NCI-H2196 treated with DMSO at 0.1 percent for 48 hours (cell line): ENCODE measurements around the gene CDIP1.
A peak's percentile ranks its signal among the peaks of the same experiment; 100 is the strongest.

Experiments used
- DNase-seq: peaks from one replicate; lab custom pipeline; 2025; ENCODE audit not compliant: unreplicated experiment; lab: John Stamatoyannopoulos, UW

The CDIP1 gene

GRCh38 chr16:4515611-4516233, 22.9 kb downstream of the CDIP1 start:
- DNase-seq: no peak

- DNase-seq: no peak
Measured at GRCh38 chr16:4514606-4515005, 24.0 kb downstream of the CDIP1 start.

- no peak for DNase-seq
Measured at GRCh38 chr16:4513881-4514280, 24.7 kb downstream of the CDIP1 start.

GRCh38 chr16:4513086-4513860, 25.3 kb downstream of the CDIP1 start:
- DNase-seq: no peak

- DNase-seq: no peak
Measured at GRCh38 chr16:4512473-4512872, 26.1 kb downstream of the CDIP1 start.

- DNase-seq: peak; percentile 42
Measured at GRCh38 chr16:4511441-4512082, 27.0 kb downstream of the CDIP1 start.

- DNase-seq: no peak
Measured at GRCh38 chr16:4510747-4511426, 27.7 kb downstream of the CDIP1 start.

GRCh38 chr16:4510131-4510530, 28.4 kb downstream of the CDIP1 start:
- no peak for DNase-seq

- DNase-seq: no peak
Measured at GRCh38 chr16:4509420-4509819, 29.2 kb downstream of the CDIP1 start.

GRCh38 chr16:4508806-4509205, 29.8 kb downstream of the CDIP1 start:
- DNase-seq: no peak

GRCh38 chr16:4507588-4508345, 30.8 kb downstream of the CDIP1 start:
- no peak for DNase-seq

GRCh38 chr16:4506450-4506849, 32.1 kb downstream of the CDIP1 start:
- peak; percentile 49 for DNase-seq

GRCh38 chr16:4505356-4506147, 33.0 kb downstream of the CDIP1 start:
- no peak for DNase-seq

- no peak for DNase-seq
Measured at GRCh38 chr16:4501071-4501478, 37.5 kb downstream of the CDIP1 start.

GRCh38 chr16:4500272-4500671, 38.3 kb downstream of the CDIP1 start:
- no peak for DNase-seq

GRCh38 chr16:4499196-4499555, 39.4 kb downstream of the CDIP1 start:
- no peak for DNase-seq

GRCh38 chr16:4498546-4499195, 39.9 kb downstream of the CDIP1 start:
- no peak for DNase-seq

- no peak for DNase-seq
Measured at GRCh38 chr16:4496305-4496704, 42.3 kb downstream of the CDIP1 start.

GRCh38 chr16:4495766-4496165, 42.8 kb downstream of the CDIP1 start:
- DNase-seq: no peak
